ENCODE data around the gene GLI1.

DNA sequence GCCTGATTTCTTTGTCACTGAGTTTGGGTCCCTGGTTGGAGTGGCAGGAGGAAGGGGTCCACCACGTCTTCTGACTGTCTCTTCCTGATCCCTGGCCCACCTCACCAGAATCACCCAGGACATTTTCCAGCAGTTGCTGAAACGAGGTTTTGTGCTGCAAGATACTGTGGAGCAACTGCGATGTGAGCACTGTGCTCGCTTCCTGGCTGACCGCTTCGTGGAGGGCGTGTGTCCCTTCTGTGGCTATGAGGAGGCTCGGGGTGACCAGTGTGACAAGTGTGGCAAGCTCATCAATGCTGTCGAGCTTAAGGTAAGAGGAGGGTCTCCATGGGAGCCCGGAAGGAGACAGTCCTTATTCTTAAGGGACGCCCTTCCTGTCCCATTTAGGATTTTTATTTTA, 40.6 kb downstream of the GLI1 start:
- TF ChIP-seq, protein P1, sequence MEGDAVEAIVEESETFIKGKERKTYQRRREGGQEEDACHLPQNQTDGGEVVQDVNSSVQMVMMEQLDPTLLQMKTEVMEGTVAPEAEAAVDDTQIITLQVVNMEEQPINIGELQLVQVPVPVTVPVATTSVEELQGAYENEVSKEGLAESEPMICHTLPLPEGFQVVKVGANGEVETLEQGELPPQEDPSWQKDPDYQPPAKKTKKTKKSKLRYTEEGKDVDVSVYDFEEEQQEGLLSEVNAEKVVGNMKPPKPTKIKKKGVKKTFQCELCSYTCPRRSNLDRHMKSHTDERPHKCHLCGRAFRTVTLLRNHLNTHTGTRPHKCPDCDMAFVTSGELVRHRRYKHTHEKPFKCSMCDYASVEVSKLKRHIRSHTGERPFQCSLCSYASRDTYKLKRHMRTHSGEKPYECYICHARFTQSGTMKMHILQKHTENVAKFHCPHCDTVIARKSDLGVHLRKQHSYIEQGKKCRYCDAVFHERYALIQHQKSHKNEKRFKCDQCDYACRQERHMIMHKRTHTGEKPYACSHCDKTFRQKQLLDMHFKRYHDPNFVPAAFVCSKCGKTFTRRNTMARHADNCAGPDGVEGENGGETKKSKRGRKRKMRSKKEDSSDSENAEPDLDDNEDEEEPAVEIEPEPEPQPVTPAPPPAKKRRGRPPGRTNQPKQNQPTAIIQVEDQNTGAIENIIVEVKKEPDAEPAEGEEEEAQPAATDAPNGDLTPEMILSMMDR (IDR thresholded peaks at IDR 0.05) = no peak
- TF ChIP-seq POLR2A (IDR thresholded peaks at IDR 0.05) = no peak

All from right lobe of liver (tissue), 4 donors.